Prostate gland (tissue), 2 donors: Measurements from ENCODE around the gene SUGCT. TPM values are rescaled to one million over a fixed set of nuclear protein-coding genes. Genes with fewer than 3 reads are reported as not detected.

ENCODE experiments used
- DNase-seq: peaks from one replicate; pipeline ENCODE4 v3.0.0-alpha.2; 2019; ENCODE audit warnings: low spot score
- H3K27ac ChIP-seq, 2 donors: fragments of 200-600 bp; sonication (generic); 2 replicates each; pipeline ENCODE4 v1.5.1; 2017 to 2019
- H3K27me3 ChIP-seq: fragments of 200-600 bp; sonication (generic); replicated peaks from 2 replicates; pipeline ENCODE4 v1.5.1; 2019; ENCODE audit not compliant: insufficient read depth
- H3K36me3 ChIP-seq, 2 donors: fragments of 200-600 bp; sonication (generic); 1 replicate in 1 of 2; 2 replicates in 1 of 2; pipeline versions ENCODE4 v1.5.1 to v1.8.1; 2017 to 2019
- H3K4me1 ChIP-seq: fragments of 200-600 bp; sonication (generic); replicated peaks from 2 replicates; pipeline ENCODE4 v1.5.1; 2019
- H3K4me3 ChIP-seq, 2 donors: fragments of 200-600 bp; sonication (generic); 2 replicates each; pipeline ENCODE4 v1.5.1; 2017 to 2019
- H3K9me3 ChIP-seq: fragments of 200-600 bp; sonication (generic); 2 replicates; pipeline ENCODE4 v1.5.1; 2017
- POLR2A ChIP-seq: fragments of 450-650 bp; IDR thresholded peaks from one replicate; pipeline ENCODE4 v1.6.1; 2016; ENCODE audit warnings: antibody characterized with exemption, mild to moderate bottlenecking
- POLR2AphosphoS5 ChIP-seq: sonication (generic); formaldehyde crosslinking; IDR thresholded peaks from one replicate; pipeline ENCODE4 v1.6.1; 2017; ENCODE audit warnings: antibody characterized with exemption
- WGBS: methylation state at CpG from one replicate; pipeline ENCODE4 v1.1.5; 2018; 5-methylcytosine and 5-hydroxymethylcytosine counted together
- intact Hi-C: fragments of 100-400 bp; cut with DNase I; formaldehyde crosslinking; loops from one replicate; pipeline ENCODE4 v1.14.2; 2022
- total RNA-seq, 2 donors: library from RNA; depleted of rRNA; stranded (reverse); fragments of >200 nt; gene quantifications; one replicate each; pipeline ENCODE4 v1.1.0, GENCODE V29; 2016
- TF ChIP-seq, protein P1 (sequence below), 4 experiments: fragments of 200-600 bp in 2 of 4; fragments of 450-650 bp in 2 of 4; sonication (generic) in 2 of 4; IDR thresholded peaks; 1 replicate in 3 of 4; 2 replicates in 1 of 4; pipeline ENCODE4 v1.5.1; 2016 to 2019; ENCODE audit warnings: antibody characterized with exemption in 4 of 4, mild to moderate bottlenecking in 2 of 4, moderate library complexity in 2 of 4

Gene SUGCT
- total RNA-seq, 2 donors from 2014 or later = 2.2 to 3.2 TPM

DNA sequence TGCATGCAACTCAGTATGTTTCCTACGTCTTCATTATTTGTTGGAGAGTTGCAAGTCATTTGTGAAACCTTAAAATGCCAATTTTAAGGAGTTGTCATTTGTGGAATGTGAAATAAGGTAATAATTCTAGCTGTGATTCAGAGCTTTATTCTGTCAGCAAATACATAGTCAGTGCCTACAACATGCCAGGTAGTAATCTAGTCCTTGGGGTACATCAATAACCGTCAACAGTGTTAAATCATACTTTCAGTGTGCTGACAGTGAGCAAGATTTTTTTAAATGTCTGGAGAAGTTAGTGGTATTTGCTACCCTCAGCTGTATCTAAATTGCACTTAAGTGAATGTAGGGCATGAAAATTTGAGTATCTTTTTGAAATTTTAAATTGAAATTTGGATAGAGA lies 37.1 kb upstream of the SUGCT start:
- Histone ChIP-seq H3K4me1 (no peaks in the 10 kb centered on the region), H3K27ac (no peak overlapping the region), H3K36me3 (peaks cover 0 to 8% of the 10 kb centered on the region in 2 donors), H3K4me3 (no peak overlapping the region), H3K27me3 (no peaks in the 10 kb centered on the region), H3K9me3 (no peaks in the 10 kb centered on the region)
- 57% methylated on average over 2 of the region's 2 CpGs for WGBS
- TF ChIP-seq, protein P1, sequence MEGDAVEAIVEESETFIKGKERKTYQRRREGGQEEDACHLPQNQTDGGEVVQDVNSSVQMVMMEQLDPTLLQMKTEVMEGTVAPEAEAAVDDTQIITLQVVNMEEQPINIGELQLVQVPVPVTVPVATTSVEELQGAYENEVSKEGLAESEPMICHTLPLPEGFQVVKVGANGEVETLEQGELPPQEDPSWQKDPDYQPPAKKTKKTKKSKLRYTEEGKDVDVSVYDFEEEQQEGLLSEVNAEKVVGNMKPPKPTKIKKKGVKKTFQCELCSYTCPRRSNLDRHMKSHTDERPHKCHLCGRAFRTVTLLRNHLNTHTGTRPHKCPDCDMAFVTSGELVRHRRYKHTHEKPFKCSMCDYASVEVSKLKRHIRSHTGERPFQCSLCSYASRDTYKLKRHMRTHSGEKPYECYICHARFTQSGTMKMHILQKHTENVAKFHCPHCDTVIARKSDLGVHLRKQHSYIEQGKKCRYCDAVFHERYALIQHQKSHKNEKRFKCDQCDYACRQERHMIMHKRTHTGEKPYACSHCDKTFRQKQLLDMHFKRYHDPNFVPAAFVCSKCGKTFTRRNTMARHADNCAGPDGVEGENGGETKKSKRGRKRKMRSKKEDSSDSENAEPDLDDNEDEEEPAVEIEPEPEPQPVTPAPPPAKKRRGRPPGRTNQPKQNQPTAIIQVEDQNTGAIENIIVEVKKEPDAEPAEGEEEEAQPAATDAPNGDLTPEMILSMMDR (IDR thresholded peaks at IDR 0.05) = no peak
- intact Hi-C loops = no loop called here
- DNase-seq = no peak

DNA sequence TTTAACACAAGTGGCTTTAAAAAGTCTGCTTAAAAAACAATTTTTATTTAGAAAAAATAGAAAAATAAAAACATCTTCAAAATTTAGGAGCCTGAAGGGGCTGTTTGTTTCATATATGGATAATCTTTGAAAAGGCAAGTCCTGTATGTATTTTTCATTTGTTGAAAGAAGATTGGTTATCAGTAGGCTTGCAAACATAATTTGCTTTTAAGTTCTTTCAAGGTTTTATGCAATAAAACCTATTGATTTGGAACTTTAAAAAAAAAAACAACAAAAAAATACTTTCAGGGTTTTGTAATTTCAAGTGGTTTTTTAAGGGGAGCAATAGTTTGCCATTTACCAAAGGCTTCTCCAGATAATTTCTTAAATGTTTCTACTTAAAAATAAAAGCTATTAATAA lies 36.0 kb upstream of the SUGCT start:
- H3K9me3 ChIP-seq = no peaks in the 10 kb centered on the region
- no peak overlapping the region for H3K4me3 ChIP-seq
- no peak for DNase-seq
- no peaks in the 10 kb centered on the region for H3K27me3 ChIP-seq
- TF ChIP-seq POLR2A (no peak), POLR2AphosphoS5 (no peak)
- TF ChIP-seq, protein P1 (IDR thresholded peaks at IDR 0.05) = no peak
- intact Hi-C loops = no loop called here
- H3K27ac ChIP-seq = no peak overlapping the region
- peaks cover 0 to 8% of the 10 kb centered on the region in 2 donors for H3K36me3 ChIP-seq
- H3K4me1 ChIP-seq = no peaks in the 10 kb centered on the region

DNA sequence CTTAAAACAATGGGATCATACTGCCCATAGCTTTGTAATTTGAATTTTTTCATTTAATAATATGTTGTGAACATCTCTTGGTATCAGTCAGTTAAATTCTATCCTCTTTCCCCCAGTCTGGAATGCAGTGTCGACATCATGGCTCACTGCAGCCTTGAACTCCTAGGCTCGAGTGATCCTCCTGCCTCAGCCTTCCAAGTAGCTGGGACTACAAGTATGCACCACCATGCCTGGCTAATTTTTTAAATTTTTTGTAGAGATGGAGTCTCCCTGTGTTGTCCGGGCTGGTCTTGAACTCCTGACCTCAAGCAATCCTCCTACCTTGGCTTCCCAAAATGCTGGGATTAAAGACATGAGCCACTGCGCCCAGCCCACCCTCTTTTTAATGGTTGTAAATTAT lies 35.0 kb upstream of the SUGCT start:
- Histone ChIP-seq H3K9me3 (no peaks in the 10 kb centered on the region), H3K27ac (no peak overlapping the region), H3K4me1 (no peaks in the 10 kb centered on the region), H3K36me3 (no peaks in the 10 kb centered on the region), H3K4me3 (no peak overlapping the region), H3K27me3 (no peaks in the 10 kb centered on the region)
- intact Hi-C loops = no loop called here
- 89% methylated on average over 4 of the region's 4 CpGs for WGBS
- DNase-seq = no peak
- TF ChIP-seq POLR2A (no peak), POLR2AphosphoS5 (no peak)
- TF ChIP-seq, protein P1 (IDR thresholded peaks at IDR 0.05) = no peak

DNA sequence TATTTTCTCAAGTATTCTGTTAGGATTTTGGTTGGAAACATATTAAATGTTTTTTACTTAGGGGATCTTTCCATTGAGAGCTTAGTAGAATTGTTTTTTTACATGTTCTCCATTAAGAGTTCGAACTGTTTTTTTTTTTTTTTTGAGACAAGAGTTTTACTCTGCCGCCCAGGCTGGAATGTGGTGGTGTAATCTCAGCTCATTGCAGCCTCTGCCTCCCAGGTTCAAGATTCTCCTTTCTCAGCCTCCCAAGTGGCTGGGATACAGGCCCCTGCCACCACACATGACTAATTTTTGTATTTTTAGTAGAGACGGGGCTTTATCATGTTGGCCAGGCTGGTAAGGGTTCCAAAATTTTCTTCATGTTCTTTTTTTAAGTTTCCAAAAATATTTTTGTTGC lies 33.6 kb upstream of the SUGCT start:
- TF ChIP-seq, protein P1 (IDR thresholded peaks at IDR 0.05) = no peak
- TF ChIP-seq POLR2AphosphoS5 (no peak), POLR2A (no peak)
- no peak for DNase-seq
- WGBS = 84% methylated on average over 3 of the region's 3 CpGs
- Histone ChIP-seq H3K27ac (no peak overlapping the region), H3K36me3 (no peaks in the 10 kb centered on the region), H3K9me3 (no peaks in the 10 kb centered on the region), H3K27me3 (no peaks in the 10 kb centered on the region), H3K4me3 (no peak overlapping the region), H3K4me1 (no peaks in the 10 kb centered on the region)
- intact Hi-C loops = no loop called here

DNA sequence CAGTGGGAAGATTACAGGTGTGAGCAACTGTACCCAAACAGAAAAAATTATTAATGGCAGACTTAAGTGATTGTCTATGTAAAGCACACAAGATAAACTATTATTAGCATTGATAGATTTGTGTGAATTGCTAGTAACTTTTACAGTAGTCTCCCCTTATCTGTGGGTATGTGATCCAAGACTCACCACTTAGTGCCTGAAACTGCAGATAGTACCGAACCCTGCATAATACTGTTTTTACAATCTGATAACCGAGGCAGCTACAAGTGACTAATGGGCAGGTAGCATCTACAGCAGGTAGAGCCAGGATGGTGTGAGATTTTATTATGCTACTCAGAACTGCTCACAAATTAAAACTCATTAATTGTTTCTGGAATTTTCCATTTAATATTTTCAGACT lies 31.9 kb upstream of the SUGCT start:
- WGBS = 94% methylated on average over 2 of the region's 2 CpGs
- no peak for DNase-seq
- Histone ChIP-seq H3K9me3 (no peaks in the 10 kb centered on the region), H3K27ac (no peak overlapping the region), H3K4me1 (no peaks in the 10 kb centered on the region), H3K36me3 (no peaks in the 10 kb centered on the region), H3K4me3 (no peak overlapping the region), H3K27me3 (no peaks in the 10 kb centered on the region)
- intact Hi-C loops = no loop called here
- TF ChIP-seq, protein P1 (IDR thresholded peaks at IDR 0.05) = no peak
- TF ChIP-seq POLR2AphosphoS5 (no peak), POLR2A (no peak)
